HL-60/S4 treated with phorbol 12-myristate 13-acetate at 8.2 ng/mL for 4 days and 3 days (cell line): ENCODE results near the gene C10orf88.
"Not testable (repeated sequence)": the region's sequence is repeated elsewhere in the genome, so short reads cannot be mapped to it uniquely, and the experiment has no call there.

Experiments
- in situ Hi-C: fragments of 300-500 bp; cut with MboI; formaldehyde crosslinking; loops from 2 replicates; pipeline ENCODE4 v1.15.0; 2022; ENCODE audit warnings: low sequenced_read_pairs

Gene C10orf88

DNA sequence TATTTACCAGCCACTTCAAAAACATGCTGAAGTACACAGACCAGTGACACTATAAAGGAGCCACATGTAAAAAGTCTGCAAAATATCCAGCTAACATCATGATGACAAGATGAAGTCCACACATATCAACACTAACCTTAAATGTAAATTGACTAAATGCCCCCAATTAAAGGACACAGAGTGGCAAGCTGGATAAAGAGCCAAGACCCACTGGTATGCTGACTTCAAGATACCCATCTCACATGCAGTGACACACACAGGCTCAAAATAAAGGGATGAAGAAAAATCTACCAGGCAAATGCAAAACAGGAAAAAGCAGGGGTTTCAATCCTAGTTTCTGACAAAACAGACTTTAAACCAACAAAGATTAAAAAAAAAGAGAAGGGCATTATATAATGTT lies 12.9 kb upstream of the C10orf88 start:
- in situ Hi-C loops, result no loop called here

- in situ Hi-C loops, result no loop called here
Measured at GRCh38 chr10:122962405-122962804, 8.4 kb upstream of the C10orf88 start.

- in situ Hi-C loops, result no loop called here
Measured at GRCh38 chr10:122957474-122957873, 3.4 kb upstream of the C10orf88 start.

DNA sequence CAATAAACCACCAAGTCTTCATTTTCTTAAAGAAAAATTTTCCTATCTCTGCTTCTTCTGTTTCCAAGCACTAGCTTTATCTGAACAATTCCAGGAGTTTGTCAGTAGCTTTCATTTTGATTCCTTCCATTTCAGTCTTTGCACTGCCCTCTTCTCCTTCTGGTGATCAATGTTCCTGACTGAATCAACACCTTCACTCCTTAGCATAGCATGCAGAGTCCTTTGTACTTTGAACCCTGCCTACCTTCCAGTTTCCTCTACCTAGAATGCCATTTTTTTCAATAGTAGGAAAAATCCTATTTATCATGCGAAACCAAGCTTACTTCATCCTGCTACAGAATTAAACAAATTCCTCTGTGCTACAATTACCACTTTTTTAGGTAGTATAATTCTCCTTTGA lies 1.9 kb upstream of the C10orf88 start:
- in situ Hi-C loops, result no loop called here

GRCh38 chr10:122954731-122955050 lies 664 bp upstream of the C10orf88 start:
- in situ Hi-C loops, result no loop called here

GRCh38 chr10:122949296-122949695 lies 4.7 kb downstream of the C10orf88 start:
- in situ Hi-C loops, result no loop called here

DNA sequence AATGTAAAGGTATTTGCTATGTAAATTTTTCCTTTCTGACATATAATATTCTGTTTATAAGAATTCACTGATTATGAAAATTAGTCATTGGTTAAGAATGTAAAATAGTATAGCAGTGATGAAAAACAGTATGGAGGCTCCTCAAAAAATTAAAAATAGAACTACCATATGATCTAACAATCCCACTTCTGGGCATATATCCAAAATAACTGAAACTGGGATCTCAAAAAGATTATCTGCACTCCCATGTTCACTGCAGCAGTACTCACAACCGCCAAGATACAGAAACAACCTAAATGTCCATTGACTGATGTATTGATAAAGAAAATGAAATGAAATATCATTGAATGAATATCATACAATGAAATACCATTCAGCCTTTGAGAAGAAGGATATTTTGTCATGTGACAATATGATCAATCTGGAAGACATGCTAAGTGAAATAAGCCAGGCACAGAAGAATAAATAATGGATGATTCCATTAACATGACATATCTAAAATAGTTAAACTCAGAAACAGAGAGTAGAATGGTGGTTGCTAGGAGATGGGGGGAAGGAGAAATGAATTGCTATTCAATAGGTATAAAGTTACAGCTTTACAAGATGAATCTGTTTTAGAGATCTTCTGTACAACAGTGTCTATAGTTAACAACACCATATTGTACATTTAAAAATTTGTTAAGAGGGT lies 14.0 kb downstream of the C10orf88 start:
- in situ Hi-C loops, result no loop called here

DNA sequence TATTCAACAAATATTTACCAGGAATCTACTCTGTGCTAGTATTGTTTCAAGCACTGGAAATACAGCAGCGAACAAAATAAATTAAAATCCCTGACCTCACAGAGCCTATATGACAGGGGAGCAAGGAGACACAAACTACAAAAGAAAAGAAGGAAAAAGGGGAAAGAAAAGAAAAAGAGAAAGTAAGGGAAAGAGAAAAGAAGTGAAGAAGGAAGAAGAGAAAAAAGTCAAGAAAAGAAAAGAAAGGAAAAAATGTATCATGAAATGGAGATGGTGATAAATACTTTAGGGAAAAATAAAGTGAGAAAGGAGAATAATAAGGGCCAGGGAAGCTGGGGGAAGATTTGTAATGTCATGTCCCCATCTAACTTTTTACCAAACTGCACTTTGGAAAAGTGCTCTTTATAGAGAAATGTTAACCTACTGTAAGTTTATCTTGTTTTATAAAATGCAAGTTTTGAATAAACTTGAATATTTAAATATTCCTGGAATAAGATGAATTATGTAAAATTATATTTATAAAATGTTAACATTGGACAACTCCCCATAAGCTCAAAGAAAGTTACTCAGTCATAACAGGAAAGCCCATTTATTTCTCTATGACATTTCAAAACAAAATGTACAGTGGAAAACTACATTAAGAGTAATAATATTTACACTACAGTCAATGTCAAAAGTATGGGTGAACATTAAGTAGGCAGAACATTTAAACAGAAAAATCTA lies 14.7 kb downstream of the C10orf88 start:
- in situ Hi-C loops, result no loop called here

GRCh38 chr10:122931088-122931906 lies 22.7 kb downstream of the C10orf88 start:
- in situ Hi-C loops, result no loop called here

GRCh38 chr10:122930140-122930539 lies 23.9 kb downstream of the C10orf88 start:
- in situ Hi-C loops, result no loop called here

DNA sequence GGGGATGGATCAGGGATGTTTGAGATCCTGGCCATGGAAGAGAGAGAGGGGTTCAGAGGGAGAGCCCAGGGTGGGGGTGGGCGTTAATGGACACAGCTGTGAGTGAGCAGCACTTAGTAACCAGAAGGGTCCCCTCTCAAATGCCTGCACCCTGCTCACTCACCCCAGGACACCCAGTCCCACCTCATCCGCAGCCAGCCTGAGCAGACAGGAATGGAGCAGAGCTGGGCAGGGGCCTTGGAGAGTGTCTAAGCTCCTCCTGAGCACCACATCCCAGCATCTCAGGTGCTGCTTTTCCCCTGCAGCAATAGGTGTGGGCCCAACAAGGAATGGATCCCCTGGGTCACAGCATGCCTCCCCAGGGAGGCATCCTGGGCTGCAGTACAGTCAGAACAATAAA lies 38.3 kb downstream of the C10orf88 start:
- in situ Hi-C loops, result no loop called here

DNA sequence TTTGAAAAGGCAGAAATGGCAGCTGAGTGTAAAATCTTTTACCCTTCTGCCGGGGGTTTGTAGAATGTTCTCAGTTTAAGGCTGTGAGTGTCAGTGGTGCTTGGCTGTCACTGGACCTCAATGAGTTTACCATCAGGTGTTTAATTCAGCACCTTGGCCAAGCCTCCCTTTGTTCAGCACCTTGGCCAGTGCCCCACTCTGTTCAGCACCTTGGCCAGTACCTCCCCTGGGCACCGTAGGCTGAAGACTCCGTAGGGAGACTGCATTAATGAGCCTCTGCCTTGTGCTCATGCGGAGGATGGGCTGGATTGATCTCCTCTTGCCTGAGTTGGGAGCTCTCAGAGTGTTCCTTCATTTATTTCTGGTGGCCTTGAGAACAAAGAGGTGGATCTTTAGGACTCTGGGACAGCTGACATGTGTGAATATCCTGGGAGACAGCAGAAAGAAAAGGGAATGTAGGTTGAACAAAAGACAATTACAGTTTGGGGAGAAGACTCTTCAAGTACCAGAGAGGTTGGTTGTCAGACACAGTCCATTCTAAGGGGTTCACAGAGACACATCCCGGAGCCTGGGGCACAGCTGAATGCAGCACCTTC lies 42.0 kb downstream of the C10orf88 start:
- in situ Hi-C loops, result no loop called here

DNA sequence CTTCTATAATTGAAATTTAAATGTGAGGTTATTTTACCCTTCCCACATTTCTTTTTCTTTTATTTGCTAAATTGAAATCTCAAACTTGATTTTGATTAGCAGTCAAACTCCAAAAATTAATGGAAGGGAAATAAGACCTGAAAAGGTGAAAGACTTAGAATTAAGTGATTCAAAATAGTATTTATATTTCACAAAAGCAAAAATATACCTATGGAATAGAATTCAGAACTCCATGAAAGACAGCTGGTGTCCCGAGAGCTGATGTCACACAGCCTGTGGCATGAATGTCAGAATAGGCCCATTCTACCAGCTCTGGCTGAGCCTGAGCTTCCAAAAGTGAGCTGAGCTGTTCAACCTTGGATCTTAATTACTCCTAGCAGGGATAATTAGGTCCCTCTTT lies 43.7 kb downstream of the C10orf88 start, which contains the start of gene FAM24A:
Gene FAM24A (plus strand): TSS at position 301 of the 400 bp plus-strand sequence. CDS start 1,025 bp downstream, outside the sequence.
- in situ Hi-C loops, result no loop called here

DNA sequence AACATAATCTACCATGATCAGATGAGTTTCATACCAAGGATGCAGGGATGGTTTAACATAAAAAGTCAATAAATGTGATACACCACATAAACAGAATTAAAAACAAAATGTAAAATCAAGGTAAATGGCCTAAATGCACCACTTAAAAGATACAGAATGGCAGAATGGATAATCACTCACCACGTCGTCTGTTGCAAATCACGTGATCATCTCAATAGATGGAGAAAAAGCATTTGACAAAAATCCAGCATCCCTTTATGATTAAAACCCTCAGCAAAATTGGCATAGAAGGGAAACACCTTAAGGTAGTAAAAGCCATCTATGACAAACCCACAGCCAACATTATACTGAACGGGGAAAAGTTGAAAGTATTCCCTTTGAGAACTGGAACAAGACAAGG lies 50.2 kb downstream of the C10orf88 start:
- in situ Hi-C loops, result not testable (repeated sequence)

- in situ Hi-C loops, result no loop called here
Measured at GRCh38 chr10:122894261-122894944, 59.6 kb downstream of the C10orf88 start.

- in situ Hi-C loops, result no loop called here
Measured at GRCh38 chr10:122884166-122884565, 69.9 kb downstream of the C10orf88 start.

GRCh38 chr10:122882766-122883165 lies 71.3 kb downstream of the C10orf88 start:
- in situ Hi-C loops, result no loop called here
